Body of pancreas (tissue), 4 donors: ENCODE results near the gene HRG.

Source experiments
- POLR2A ChIP-seq, 3 donors: fragments of 450-650 bp; IDR thresholded peaks; one replicate each; pipeline ENCODE4 v1.6.1; 2016; ENCODE audit warnings: antibody characterized with exemption in 3 of 3, mild to moderate bottlenecking in 2 of 3
- TF ChIP-seq, protein P1 (sequence below), 7 experiments: fragments of 450-650 bp in 4 of 7; fragments of 200-600 bp in 3 of 7; sonication (generic) in 3 of 7; IDR thresholded peaks; one replicate each; pipeline ENCODE4 v1.5.1; 2016 to 2019; ENCODE audit warnings: antibody characterized with exemption in 7 of 7

DNA sequence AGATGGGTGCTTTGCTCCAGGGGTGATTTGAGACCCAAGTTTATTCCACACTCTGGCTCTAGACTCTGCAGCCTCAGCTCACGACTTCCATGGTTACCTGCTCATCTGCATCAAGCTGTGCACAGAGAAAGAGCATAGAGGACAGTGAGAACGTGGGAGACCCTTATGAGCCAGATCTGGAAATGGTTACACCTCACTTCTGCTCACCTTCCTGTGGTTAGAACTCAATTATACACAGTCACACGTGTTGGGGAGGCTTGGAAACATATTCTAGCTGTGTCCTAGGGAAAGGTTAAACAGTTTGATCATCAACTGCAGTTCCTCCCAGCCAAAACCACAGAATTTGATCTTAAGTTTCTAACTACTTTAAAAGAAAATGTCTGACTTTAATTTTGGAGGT is 23.8 kb upstream of the HRG start:
- TF ChIP-seq, protein P1, sequence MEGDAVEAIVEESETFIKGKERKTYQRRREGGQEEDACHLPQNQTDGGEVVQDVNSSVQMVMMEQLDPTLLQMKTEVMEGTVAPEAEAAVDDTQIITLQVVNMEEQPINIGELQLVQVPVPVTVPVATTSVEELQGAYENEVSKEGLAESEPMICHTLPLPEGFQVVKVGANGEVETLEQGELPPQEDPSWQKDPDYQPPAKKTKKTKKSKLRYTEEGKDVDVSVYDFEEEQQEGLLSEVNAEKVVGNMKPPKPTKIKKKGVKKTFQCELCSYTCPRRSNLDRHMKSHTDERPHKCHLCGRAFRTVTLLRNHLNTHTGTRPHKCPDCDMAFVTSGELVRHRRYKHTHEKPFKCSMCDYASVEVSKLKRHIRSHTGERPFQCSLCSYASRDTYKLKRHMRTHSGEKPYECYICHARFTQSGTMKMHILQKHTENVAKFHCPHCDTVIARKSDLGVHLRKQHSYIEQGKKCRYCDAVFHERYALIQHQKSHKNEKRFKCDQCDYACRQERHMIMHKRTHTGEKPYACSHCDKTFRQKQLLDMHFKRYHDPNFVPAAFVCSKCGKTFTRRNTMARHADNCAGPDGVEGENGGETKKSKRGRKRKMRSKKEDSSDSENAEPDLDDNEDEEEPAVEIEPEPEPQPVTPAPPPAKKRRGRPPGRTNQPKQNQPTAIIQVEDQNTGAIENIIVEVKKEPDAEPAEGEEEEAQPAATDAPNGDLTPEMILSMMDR (IDR thresholded peaks at IDR 0.05) = no peak
- no peak for TF ChIP-seq POLR2A (IDR thresholded peaks at IDR 0.05)
